ENCODE results near the gene ARSG.

ARSG gene

DNA sequence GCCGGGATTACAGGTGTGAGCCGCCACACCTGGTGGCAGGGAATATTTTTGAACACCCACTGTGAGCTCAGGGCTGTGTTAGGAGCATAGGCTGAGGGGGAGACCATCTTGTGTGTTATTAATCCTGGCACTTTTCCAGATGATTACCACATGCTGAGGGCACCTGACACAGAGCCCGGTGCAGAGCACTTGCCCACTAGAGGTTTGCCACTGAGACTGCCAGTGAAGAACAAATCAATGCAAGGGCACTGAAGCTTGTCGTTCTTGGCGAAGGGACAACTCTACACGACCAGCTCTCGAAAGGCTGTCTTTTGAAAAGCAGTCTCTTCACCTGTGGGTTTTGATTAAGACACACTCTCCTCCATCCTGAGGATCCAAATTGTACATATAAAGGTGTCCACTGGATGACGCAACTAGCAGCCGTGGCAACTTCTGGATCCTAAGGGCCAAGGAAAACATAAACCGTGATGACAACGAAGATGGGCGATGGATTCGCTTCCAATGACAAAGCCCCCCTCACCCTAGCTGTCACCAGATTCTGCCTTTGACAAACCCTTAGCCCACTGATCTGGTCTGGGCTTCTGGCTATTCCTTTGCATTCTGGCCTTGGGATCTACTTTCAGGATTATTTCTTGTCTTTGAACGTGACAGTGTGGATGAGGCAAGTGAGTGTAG is 137.3 kb downstream of the ARSG start:
- DNase-seq (ENCODE audit: low read depth, low spot score) = no peak

- DNase-seq (ENCODE audit: low read depth, low spot score) = no peak
Observed at GRCh38 chr17:68429881-68430280, 138.6 kb downstream of the ARSG start.

DNA sequence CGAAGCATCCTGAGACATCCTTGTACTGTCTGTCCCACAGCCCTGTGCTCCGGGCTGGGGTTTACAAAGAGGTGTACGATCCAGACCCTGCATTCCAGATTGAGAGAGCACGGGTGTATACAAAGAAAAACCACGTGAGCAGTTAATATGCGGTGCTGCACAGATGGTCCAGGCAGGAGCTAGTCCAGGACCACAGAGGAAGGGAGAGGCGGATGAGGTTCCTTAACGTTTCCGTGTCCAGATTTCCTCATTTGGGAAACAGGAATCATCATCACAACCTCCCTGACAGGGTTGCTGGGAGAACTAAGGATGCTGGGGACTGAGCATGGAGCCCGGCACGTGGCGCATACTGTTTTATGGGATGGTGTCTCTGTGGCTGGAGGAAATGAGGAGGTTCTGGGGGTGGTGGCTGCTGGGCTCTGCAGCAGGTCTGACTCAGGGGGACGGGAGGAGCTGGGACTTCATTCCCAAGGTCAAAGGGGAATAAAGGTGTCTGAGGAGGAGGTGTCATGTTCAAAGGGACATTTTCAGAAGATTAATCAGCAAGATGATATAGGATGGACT is 139.8 kb downstream of the ARSG start:
- no peak for DNase-seq (ENCODE audit: low read depth, low spot score)

- DNase-seq (ENCODE audit: low read depth, low spot score) = no peak
Observed at GRCh38 chr17:68431661-68432071, 140.4 kb downstream of the ARSG start.

DNA sequence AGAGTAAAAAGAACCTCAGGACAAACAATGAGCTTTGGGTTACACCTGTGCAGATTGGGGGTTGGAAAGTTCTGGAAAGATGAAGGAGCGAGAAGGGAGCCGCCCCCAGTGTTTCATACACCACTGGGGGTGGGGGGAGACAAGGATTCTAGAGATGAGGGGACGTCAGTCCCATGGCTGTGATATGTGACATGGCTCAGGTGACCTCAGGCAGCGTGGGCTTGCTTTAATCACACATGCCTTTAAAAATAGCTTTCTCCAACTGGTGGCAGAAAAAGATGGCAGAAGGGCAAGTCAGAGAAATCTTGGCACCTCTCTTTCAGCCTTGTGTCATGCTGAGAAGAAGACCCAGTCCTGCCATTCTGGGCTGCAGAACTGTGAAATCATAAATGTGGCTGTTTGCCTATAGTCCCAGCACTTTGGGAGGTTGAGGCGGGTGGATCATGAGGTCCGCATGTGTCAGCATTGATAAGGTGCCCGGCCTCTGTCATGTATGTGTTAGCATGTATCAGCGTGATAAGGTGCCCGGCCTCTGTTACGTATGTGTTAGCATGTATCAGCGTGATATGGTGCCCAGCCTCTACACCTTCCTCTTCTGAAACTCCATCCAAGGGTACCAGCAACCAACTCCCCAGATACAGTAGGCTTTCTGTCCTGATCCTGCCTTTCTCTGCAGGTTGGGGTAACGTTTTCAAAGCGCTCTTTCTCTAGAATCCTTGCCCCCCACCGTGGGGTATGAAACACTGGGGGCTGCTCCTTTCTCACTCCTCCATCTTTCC is 141.0 kb downstream of the ARSG start:
- DNase-seq (ENCODE audit: low read depth, low spot score) = no peak

DNA sequence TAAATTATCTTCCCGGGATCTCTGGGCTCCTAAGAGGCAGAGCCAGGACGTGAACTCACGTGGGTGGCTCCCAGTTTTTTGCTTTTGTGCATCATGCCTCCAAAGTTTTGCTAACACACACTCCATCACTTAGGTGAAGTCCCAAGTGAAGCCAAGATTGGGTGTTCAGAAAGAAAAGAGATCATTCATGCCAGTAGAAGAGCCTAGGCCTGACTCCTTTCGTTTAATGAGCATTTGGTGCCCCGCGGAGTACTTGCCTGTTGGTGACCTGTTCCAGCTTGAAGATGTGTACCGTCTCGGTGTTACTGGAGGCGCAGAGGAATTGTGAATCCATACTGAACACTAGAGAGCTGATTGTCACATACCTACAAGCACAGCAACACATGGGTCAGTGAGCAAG is 141.9 kb downstream of the ARSG start:
- no peak for DNase-seq (ENCODE audit: low read depth, low spot score)

DNA sequence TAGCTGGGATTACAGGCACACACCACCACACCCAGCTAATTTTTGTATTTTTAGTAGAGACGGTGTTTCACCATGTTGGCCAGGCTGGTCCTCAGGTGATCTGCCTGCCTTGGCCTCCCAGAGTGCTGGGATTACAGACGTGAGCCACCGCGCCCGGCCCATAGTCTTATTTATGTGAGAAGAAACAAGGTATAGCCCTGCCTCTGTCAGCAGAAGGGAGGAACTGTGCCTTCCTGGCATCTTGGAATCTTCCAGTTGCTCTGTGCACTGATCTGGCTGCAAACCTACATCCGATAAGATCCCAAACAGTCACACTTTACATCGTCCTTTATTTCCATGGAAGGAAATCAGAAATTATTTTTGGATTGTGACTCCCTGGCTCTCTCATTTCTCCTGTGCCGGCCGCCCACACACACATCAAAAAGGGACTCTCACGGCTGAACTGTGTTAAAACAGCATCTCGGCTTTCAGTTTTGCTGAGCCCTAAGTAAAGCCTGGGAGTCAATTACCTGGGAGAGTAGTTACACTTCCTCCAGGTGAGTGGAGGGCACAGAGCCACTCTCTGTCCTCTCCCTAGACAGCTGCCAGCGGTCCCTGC is 142.7 kb downstream of the ARSG start:
- DNase-seq (ENCODE audit: low read depth, low spot score) = no peak

- DNase-seq (ENCODE audit: low read depth, low spot score) = no peak
Observed at GRCh38 chr17:68435361-68435760, 144.1 kb downstream of the ARSG start.

DNA sequence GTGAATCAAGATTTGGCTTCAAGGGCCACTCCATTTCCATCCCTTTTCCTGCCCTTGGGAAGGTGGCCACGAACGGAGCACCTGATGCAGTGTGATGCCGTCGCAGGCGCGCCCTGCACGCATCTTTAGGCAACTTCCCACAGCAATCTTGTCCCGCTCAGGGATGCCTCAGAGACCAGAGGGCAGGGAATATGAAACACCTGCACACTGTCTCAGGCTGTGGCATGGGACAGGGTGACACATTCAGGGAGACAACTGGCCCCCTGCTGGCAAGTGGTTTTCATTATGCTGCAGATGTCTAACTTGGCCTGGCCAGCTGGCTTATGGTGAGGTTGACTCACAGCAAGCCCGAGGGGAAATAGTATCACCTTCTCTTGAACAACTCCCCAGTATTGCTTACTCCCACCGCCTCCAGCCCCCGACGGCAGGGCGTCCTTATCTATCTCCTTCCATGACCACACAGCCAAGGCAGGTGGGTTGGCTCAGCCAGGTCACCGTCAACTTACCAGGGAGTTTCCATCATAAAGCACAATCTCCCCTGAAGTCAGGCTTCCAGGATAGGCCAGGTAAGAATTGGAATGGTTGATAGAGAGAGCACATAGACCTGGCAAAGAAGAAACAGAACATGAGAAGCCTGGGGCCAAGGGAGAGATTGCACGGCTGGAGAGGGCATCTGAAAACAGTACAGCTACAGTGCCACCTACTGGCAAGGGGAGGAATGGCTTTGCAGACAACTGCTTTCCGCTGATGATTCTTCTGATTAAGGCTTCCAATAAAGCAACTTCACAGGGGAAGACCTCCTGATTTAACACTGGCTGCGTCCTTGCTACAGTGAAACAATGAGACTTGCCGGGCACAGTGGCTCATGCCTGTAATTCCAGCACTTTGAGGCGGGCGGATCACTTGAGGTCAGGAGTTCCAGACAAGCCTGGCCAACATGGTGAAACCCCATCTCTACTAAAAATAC is 144.9 kb downstream of the ARSG start:
- peak; percentile 69 for DNase-seq (ENCODE audit: low read depth, low spot score)

DNA sequence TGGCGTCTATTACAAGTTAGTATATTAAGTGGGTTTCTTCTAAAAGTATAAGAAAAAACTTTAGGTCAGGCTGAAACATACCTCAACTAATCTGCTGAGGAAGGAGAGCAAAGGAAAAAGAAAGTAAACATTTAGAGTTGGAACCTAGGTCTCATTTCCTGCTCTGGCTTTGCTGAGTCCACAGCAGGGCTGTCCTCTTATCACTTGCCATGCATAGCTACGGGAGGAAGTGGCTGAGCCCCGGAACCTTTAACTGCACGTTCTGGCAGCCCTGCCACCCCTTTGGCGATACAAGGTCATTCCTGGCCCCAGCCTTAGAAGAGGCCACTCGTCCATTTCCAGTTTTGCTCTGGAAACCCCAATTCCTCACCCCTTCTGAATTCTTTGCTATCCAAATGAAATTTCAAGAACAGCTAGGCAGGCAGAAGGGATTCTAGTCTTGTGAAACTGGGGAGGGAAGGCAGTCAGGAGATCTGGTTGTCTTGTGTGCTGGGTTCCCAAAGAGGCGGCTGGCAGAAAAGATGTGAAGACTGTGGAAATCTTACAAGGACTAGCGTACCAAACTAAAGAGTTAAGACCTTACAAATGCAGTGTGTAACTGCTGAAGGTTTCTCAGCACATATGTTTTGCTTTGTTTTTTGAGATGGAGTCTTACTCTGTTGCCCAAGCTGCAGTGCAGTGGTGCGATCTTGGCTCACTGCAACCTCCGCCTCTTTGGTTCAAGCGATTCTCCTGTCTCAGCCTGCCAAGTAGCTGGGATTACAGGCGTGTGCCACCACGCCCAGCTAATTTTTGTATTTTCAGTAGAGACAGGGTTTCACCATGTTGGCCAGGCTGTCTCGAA is 146.9 kb downstream of the ARSG start:
- DNase-seq (ENCODE audit: low read depth, low spot score) = no peak

GRCh38 chr17:68439656-68440290 is 148.5 kb downstream of the ARSG start:
- DNase-seq (ENCODE audit: low read depth, low spot score) = no peak

DNA sequence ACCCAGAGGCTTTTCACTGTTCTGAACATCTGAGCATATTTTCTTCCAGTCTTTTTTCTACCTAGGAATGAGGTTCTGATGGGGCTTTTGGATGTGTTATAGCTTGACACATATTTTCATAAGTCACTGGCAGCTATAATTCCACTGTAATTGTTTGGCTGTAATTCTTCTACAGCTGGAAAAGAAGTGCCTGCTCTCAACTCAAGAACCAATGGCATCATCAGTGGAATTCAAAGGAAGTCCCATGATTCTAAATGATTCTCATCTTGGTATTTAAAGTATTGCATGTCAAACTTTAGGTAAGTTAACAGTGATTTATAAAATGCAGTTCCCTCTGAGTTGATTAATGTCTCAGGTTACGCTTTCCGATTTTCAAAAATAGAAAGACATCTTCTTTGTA is 149.2 kb downstream of the ARSG start:
- no peak for DNase-seq (ENCODE audit: low read depth, low spot score)

GRCh38 chr17:68441070-68441770 is 149.9 kb downstream of the ARSG start:
- DNase-seq (ENCODE audit: low read depth, low spot score) = no peak

- DNase-seq (ENCODE audit: low read depth, low spot score) = no peak
Observed at GRCh38 chr17:68443972-68444464, 152.7 kb downstream of the ARSG start.

- no peak for DNase-seq (ENCODE audit: low read depth, low spot score)
Observed at GRCh38 chr17:68445671-68446070, 154.4 kb downstream of the ARSG start.

- DNase-seq (ENCODE audit: low read depth, low spot score) = no peak
Observed at GRCh38 chr17:68446626-68447041, 155.3 kb downstream of the ARSG start.

- DNase-seq (ENCODE audit: low read depth, low spot score) = no peak
Observed at GRCh38 chr17:68449021-68449739, 157.9 kb downstream of the ARSG start.

DNA sequence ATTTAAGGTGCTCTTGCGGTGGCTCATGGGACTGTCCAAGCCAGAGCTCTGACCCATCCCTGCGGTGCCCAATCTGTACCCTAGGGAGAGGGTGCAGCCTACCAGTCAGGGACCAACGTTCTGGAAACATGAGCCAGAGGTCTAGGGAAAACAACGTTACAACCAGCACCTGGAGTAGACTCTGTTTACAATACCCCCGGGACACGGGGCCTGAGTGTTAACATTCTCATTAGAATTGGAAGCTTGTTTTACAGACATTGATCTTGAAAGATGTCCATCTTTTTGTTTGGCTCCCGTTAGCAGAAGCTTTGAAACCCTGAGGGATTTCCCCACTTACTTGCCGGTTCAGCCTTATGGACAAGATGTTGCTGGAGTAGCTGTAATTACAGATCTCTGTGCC is 159.1 kb downstream of the ARSG start:
- no peak for DNase-seq (ENCODE audit: low read depth, low spot score)
